Measurements from ENCODE around the gene ANAPC2.
A peak's percentile ranks its signal among the peaks of the same experiment; 100 is the strongest.

Gene ANAPC2

DNA sequence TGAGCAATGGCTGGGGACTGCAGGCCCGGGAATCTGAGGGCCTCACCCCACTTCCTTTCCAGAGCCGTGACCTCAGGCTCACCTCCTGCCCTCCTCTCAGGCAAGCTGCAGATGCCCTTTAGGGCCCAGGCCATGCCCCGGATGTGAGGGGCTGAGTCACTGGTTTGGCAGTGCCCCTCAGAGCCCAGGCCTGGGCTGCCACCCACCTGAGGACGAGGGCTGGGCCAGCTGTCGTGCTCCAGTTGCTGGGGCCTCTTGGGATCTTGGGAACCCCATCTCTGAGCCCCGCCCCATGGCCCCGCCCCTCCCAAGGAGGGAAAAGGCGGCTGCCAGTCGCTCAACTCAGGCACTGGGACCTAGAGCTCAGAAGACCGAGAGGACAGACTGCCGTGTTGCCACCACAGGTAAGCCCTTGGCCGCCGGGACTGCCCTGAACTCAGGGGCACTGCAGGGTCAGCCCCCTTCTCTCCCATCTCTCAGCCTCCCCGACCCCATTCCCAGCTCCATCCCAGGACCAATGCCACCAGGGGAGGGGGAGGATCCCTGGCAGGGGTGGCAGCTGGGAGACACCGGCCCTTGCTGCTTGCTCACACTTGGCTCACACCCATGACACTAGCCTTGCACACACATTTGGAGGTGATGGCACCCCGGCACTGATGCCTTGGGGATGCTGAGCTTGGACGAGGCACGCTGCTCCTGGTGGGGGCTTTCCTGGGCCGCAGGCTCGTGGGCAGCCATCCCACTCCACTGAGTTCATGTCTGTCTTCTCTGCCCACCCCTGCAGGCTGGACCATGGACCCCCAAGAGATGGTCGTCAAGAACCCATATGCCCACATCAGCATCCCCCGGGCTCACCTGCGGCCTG is 36.7 kb upstream of the ANAPC2 start, which contains the start of gene CYSRT1:
CYSRT1 (plus strand) TSS at position 345 of the 865 bp plus-strand sequence; CDS start at position 793, 448 bp downstream.
- DNase-seq (ENCODE audit: low read depth), result no peak
- TF ChIP-seq, protein P1, sequence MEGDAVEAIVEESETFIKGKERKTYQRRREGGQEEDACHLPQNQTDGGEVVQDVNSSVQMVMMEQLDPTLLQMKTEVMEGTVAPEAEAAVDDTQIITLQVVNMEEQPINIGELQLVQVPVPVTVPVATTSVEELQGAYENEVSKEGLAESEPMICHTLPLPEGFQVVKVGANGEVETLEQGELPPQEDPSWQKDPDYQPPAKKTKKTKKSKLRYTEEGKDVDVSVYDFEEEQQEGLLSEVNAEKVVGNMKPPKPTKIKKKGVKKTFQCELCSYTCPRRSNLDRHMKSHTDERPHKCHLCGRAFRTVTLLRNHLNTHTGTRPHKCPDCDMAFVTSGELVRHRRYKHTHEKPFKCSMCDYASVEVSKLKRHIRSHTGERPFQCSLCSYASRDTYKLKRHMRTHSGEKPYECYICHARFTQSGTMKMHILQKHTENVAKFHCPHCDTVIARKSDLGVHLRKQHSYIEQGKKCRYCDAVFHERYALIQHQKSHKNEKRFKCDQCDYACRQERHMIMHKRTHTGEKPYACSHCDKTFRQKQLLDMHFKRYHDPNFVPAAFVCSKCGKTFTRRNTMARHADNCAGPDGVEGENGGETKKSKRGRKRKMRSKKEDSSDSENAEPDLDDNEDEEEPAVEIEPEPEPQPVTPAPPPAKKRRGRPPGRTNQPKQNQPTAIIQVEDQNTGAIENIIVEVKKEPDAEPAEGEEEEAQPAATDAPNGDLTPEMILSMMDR (conservative IDR thresholded peaks at IDR 0.05; ENCODE audit: low read depth, low read length), result no peak
- H3K4me3 ChIP-seq (ENCODE audit: low read depth, low read length), result peak within 1 kb of the TSS; percentile 93

DNA sequence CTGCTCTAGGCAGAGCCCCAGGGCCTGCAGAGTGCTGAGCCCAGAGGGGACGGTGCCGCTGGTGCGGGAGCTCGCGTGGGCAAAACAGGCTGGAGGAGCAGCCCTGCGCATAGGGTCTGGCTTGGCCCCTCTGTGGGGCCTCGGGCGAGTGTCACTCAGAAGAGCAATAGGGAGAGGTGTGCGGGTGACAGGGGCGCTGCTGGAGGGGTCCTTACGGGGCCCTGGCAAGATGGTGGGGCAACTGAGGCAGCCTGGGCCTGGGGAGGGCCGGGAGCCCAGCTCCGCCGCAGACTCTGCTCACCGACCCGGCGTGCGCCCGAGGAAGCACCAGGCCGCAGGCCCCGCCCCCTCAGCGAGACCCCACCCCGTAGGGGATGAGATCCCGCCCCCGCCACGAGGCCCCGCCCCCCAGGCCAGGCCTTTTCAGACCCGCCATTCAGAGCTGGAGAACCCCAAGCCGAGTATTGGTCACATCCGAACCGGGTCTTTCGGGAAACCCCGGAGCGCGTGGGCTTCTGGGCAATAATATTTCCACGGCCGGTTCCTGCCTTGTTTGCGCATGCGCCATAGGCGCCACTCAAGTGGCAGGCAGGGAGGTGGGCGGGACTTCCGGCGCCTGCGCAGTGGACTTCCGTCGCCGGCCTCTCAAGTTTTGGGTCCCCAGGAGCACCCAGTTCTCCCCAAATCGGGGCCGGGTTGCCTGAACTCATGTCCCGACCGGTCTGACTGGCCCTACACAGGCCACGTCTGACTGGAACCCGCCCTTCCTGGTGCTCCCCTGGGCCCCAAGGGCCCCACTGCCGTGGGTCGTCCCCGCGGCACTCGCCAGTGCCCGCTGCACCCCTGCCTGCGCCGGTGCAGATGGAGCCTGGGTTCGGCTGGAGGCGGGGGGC is 35.0 kb upstream of the ANAPC2 start:
- TF ChIP-seq, protein P1 (conservative IDR thresholded peaks at IDR 0.05; ENCODE audit: low read depth, low read length), result no peak
- peak; percentile 99 for DNase-seq (ENCODE audit: low read depth)
- peak overlapping the region; percentile 93 for H3K4me3 ChIP-seq (ENCODE audit: low read depth, low read length)

DNA sequence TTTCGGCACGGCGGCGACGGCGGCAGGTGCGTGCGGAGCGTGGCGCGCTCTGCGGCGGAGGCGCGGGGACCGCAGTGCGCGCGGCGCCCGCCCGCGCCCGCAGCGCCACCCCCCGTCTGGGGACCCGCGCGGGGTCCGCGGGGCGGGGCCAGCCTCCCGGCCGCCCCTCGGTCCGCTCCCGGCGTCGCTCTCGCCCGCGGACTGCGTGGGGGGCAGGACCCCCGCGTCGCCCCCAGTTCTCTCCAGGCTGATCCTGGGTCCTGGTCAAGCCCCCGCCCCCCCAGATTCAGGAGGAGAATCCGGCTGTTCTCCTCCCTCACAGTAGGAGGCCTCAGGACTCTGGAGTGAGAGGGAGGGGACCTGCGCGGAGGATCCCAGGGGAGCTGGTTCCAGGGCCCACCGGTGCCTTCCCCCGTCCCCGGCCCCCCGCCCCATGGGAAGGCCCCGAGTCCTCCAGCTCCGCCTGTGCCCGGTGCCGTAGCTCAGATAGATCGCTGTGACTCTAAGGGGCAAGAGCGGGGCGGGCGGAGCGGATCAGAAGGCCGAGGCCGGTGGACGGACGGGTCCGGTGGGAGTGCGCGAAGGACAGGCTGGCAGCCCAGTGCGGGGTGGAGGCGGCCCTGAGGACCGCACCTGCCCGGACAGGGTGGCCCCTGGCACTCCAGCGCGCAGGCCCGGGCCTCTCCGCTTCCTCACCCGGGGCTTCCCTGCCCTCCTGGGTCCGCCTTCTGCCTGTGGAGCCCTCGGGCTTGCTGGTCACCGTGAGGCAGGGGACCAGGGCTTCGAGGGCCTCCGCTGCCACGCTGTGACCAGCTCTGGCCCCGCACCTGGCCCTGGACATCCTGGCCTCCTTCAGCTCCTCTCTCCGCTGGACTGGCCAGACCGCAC is 34.1 kb upstream of the ANAPC2 start, which contains the start of gene RNF208:
RNF208 (minus strand) TSS at position 51 of the 888 bp plus-strand sequence. CDS start 1,028 bp downstream, outside the sequence.
- no peak for DNase-seq (ENCODE audit: low read depth)
- TF ChIP-seq, protein P1 (conservative IDR thresholded peaks at IDR 0.05; ENCODE audit: low read depth, low read length), result no peak
- peak within 1 kb of the TSS; percentile 93 for H3K4me3 ChIP-seq (ENCODE audit: low read depth, low read length)

DNA sequence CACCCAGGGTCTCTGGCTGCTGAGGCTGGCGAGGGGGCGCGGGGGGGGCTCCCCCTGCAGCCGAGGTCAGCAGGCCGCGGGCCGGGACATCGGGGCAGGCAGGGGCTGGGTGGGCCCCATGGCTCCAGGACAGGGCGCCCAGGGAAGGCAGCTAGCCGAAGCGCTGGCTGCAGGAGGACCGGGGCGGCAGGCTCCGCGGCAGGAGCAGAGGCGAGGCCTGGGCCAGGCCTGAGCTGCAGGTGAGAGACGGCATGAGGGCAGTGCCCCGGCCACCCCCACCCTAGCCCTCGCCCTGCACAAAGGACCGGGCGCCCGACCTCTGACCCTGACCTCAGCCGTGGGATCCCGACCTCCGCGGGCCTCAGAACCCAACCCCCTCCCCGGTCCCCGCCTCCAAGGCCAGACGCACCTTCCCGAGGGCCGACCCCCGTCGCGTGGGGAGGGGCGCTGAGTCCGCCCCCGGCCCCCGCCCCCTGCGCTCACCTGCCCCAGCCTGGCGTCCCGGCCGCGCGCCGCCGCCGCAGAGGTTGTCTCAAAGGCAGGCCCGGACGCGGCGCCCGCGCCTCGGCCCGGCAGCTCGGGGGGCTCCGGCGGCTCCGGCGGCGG is 33.2 kb upstream of the ANAPC2 start:
- no peak for DNase-seq (ENCODE audit: low read depth)
- H3K4me3 ChIP-seq (ENCODE audit: low read depth, low read length), result peak overlapping the region; percentile 5
- TF ChIP-seq, protein P1 (conservative IDR thresholded peaks at IDR 0.05; ENCODE audit: low read depth, low read length), result no peak

DNA sequence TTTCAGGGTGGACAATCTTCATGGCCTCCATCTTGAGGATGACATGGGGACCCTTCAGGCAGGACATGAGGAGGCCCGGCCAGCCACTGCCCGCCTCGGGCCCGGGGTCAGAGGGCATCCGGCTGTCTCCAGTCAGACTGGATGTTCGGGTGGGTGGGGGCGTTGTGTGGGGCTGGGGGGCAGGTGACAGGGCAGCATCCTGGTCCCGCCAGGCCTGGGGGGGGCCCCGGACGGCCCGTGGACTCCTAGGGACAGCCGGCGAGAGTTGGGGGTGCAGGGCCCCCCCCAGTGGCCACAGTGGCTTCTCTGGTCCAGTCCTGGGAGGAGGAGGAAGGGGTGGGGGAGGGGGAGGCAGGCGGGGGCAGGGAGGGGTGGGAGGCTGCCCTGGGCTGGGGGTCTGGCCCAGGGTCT is 32.7 kb upstream of the ANAPC2 start:
- TF ChIP-seq, protein P1 (conservative IDR thresholded peaks at IDR 0.05; ENCODE audit: low read depth, low read length), result no peak
- H3K4me3 ChIP-seq (ENCODE audit: low read depth, low read length), result no peak overlapping the region
- no peak for DNase-seq (ENCODE audit: low read depth)
